Measurements from ENCODE around the gene MOGAT3. TPM values are rescaled to one million over a fixed set of nuclear protein-coding genes. Genes with fewer than 3 reads are reported as not detected.
A peak's percentile ranks its signal among the peaks of the same experiment; 100 is the strongest.

Gene MOGAT3
- total RNA-seq, 1 donor from 2014 or later: not detected

GRCh38 chr7:101161692-101162471, 39.0 kb downstream of the MOGAT3 start:
- H3K4me3 Mint-ChIP-seq: peak overlapping the region; percentile 75
- peaks cover 20% of the 10 kb centered on the region for H3K4me1 Mint-ChIP-seq
- DNase-seq: no peak
- intact Hi-C loops (cut with micrococcal nuclease): no loop called here
- peak overlapping the region; percentile 62 for H3K27ac Mint-ChIP-seq
- H3K36me3 Mint-ChIP-seq (ENCODE audit: low read depth): peaks cover 23% of the 10 kb centered on the region
- H3K27me3 Mint-ChIP-seq: peaks cover 28% of the 10 kb centered on the region
- H3K9me3 Mint-ChIP-seq: peaks cover 4% of the 10 kb centered on the region

GRCh38 chr7:101160910-101161309, 39.9 kb downstream of the MOGAT3 start:
- DNase-seq: no peak
- Mint-ChIP-seq H3K27ac (no peak overlapping the region), H3K4me3 (no peak overlapping the region), H3K36me3 (ENCODE audit: low read depth) (peaks cover 24% of the 10 kb centered on the region), H3K4me1 (peaks cover 17% of the 10 kb centered on the region), H3K27me3 (peaks cover 22% of the 10 kb centered on the region), H3K9me3 (peaks cover 4% of the 10 kb centered on the region)
- intact Hi-C loops (cut with micrococcal nuclease): no loop called here

- no peak overlapping the region for H3K27ac Mint-ChIP-seq
- H3K27me3 Mint-ChIP-seq: peaks cover 12% of the 10 kb centered on the region
- H3K4me1 Mint-ChIP-seq: peaks cover 17% of the 10 kb centered on the region
- H3K9me3 Mint-ChIP-seq: no peaks in the 10 kb centered on the region
- no peak for DNase-seq
- no peak overlapping the region for H3K4me3 Mint-ChIP-seq
- H3K36me3 Mint-ChIP-seq (ENCODE audit: low read depth): peaks cover 23% of the 10 kb centered on the region
- intact Hi-C loops (cut with micrococcal nuclease): no loop called here
Measured at GRCh38 chr7:101159696-101160674, 40.9 kb downstream of the MOGAT3 start.

GRCh38 chr7:101156866-101157589, 43.8 kb downstream of the MOGAT3 start:
- H3K27me3 Mint-ChIP-seq: peaks cover 11% of the 10 kb centered on the region
- peaks cover 3% of the 10 kb centered on the region for H3K9me3 Mint-ChIP-seq
- no peak overlapping the region for H3K27ac Mint-ChIP-seq
- no peak for DNase-seq
- intact Hi-C loops (cut with micrococcal nuclease): no loop called here
- H3K4me1 Mint-ChIP-seq: peaks cover 12% of the 10 kb centered on the region
- H3K36me3 Mint-ChIP-seq (ENCODE audit: low read depth): peaks cover 24% of the 10 kb centered on the region
- H3K4me3 Mint-ChIP-seq: no peak overlapping the region

- peaks cover 21% of the 10 kb centered on the region for H3K36me3 Mint-ChIP-seq (ENCODE audit: low read depth)
- H3K4me3 Mint-ChIP-seq: peak overlapping the region; percentile 34
- intact Hi-C loops (cut with micrococcal nuclease): no loop called here
Measured at GRCh38 chr7:101156277-101156676, 44.6 kb downstream of the MOGAT3 start.

GRCh38 chr7:101155303-101155702, 45.5 kb downstream of the MOGAT3 start:
- Mint-ChIP-seq H3K36me3 (ENCODE audit: low read depth) (peaks cover 18% of the 10 kb centered on the region), H3K27me3 (peaks cover 13% of the 10 kb centered on the region), H3K4me1 (peaks cover 14% of the 10 kb centered on the region), H3K4me3 (peak overlapping the region; percentile 86), H3K27ac (peak overlapping the region; percentile 48), H3K9me3 (peaks cover 3% of the 10 kb centered on the region)
- peak; percentile 63 for DNase-seq
- intact Hi-C loops (cut with micrococcal nuclease): no loop called here

More at GRCh38 chr7:101156277-101156676, 44.6 kb downstream of the MOGAT3 start:
- peaks cover 11% of the 10 kb centered on the region for H3K27me3 Mint-ChIP-seq
- no peak for DNase-seq
- peaks cover 3% of the 10 kb centered on the region for H3K9me3 Mint-ChIP-seq
- peaks cover 14% of the 10 kb centered on the region for H3K4me1 Mint-ChIP-seq
- no peak overlapping the region for H3K27ac Mint-ChIP-seq

- intact Hi-C loops (cut with micrococcal nuclease): loop anchor here (1.0 kb wide), 2 partner anchors 11 to 90 kb away; partner anchors contain the start of gene VGF
- peak; percentile 77 for DNase-seq
Measured at GRCh38 chr7:101154693-101155102, 46.1 kb downstream of the MOGAT3 start.

GRCh38 chr7:101153969-101154692, 46.7 kb downstream of the MOGAT3 start, which contains the start of gene AP1S1:
Gene AP1S1 (plus strand): TSS chr7:101154476. CDS start chr7:101154515, 39 bp downstream.
- Mint-ChIP-seq H3K27me3 (peaks cover 18% of the 10 kb centered on the region), H3K4me3 (peak within 1 kb of the TSS; percentile 86), H3K27ac (peak within 1 kb of the TSS; percentile 65), H3K9me3 (peaks cover 3% of the 10 kb centered on the region), H3K4me1 (peaks cover 14% of the 10 kb centered on the region), H3K36me3 (ENCODE audit: low read depth) (peaks cover 11% of the 10 kb centered on the region)
- DNase-seq: peak; percentile 98
- intact Hi-C loops (cut with micrococcal nuclease): loop anchor here (1.0 kb wide), 2 partner anchors 11 to 90 kb away; partner anchors contain the start of gene VGF

More at GRCh38 chr7:101154693-101155102, 46.1 kb downstream of the MOGAT3 start:
- H3K4me1 Mint-ChIP-seq: peaks cover 14% of the 10 kb centered on the region
- H3K9me3 Mint-ChIP-seq: peaks cover 3% of the 10 kb centered on the region
- H3K27ac Mint-ChIP-seq: peak overlapping the region; percentile 48
- peaks cover 13% of the 10 kb centered on the region for H3K27me3 Mint-ChIP-seq
- peaks cover 13% of the 10 kb centered on the region for H3K36me3 Mint-ChIP-seq (ENCODE audit: low read depth)
- H3K4me3 Mint-ChIP-seq: peak overlapping the region; percentile 86

- Mint-ChIP-seq H3K27me3 (peaks cover 24% of the 10 kb centered on the region), H3K36me3 (ENCODE audit: low read depth) (peaks cover 4% of the 10 kb centered on the region), H3K27ac (no peak overlapping the region), H3K9me3 (peaks cover 3% of the 10 kb centered on the region), H3K4me1 (peaks cover 17% of the 10 kb centered on the region), H3K4me3 (no peak overlapping the region)
- DNase-seq: no peak
- intact Hi-C loops (cut with micrococcal nuclease): no loop called here
Measured at GRCh38 chr7:101151908-101152651, 48.8 kb downstream of the MOGAT3 start.

Other genes starting within 250 kb of the MOGAT3 start
- 0.76 and 1.5 TPM in 2 replicates for gene MUC12, start 231.5 kb downstream of the MOGAT3 start, total RNA-seq
- gene MUC17, start 181.0 kb downstream of the MOGAT3 start, total RNA-seq: not detected in 2 replicates
- gene TRIM56, start 115.6 kb downstream of the MOGAT3 start, total RNA-seq: 41.1 and 44.5 TPM in 2 replicates
- 0.33 and 0.45 TPM in 2 replicates for gene SERPINE1, start 73.9 kb downstream of the MOGAT3 start, total RNA-seq
- gene AP1S1, start 46.6 kb downstream of the MOGAT3 start, total RNA-seq: 44.2 and 49.2 TPM in 2 replicates
- 0.23 and 0.28 TPM in 2 replicates for gene VGF, start 35.5 kb downstream of the MOGAT3 start, total RNA-seq
- not detected in 2 replicates for gene NAT16, start 20.7 kb downstream of the MOGAT3 start, total RNA-seq
- 85.2 and 93.6 TPM in 2 replicates for gene PLOD3, start 16.5 kb upstream of the MOGAT3 start, total RNA-seq
- 53.8 and 54.2 TPM in 2 replicates for gene ZNHIT1, start 17.1 kb upstream of the MOGAT3 start, total RNA-seq
- gene CLDN15, start 36.8 kb upstream of the MOGAT3 start, total RNA-seq: 19.6 and 20.7 TPM in 2 replicates
- 127 and 136 TPM in 2 replicates for gene FIS1, start 44.0 kb upstream of the MOGAT3 start, total RNA-seq
- gene IFT22, start 120.8 kb upstream of the MOGAT3 start, total RNA-seq: 5.9 and 6.6 TPM in 2 replicates
- gene COL26A1, start 161.8 kb upstream of the MOGAT3 start, total RNA-seq: not detected in 2 replicates

Data from activated CD4-positive, alpha-beta T cell treated with anti-CD3 and anti-CD28 coated beads, Interleukin-2, amount 10 ng/mL, durations not matched to agents 24 days and 14 days (primary cell).